VCaP (cell line): ENCODE measurements around the gene ARAP2.
A peak's percentile ranks its signal among the peaks of the same experiment; 100 is the strongest.

Experiments
- H3K27ac ChIP-seq: fragments of 450-650 bp; 2 replicates; pipeline ENCODE4 v1.5.1; 2017
- TF ChIP-seq, protein P1 (sequence below): fragments of 450-650 bp; conservative IDR thresholded peaks from 2 replicates; pipeline ENCODE4 v1.5.1; 2017; ENCODE audit warnings: mild to moderate bottlenecking, moderate library complexity

The ARAP2 gene

DNA sequence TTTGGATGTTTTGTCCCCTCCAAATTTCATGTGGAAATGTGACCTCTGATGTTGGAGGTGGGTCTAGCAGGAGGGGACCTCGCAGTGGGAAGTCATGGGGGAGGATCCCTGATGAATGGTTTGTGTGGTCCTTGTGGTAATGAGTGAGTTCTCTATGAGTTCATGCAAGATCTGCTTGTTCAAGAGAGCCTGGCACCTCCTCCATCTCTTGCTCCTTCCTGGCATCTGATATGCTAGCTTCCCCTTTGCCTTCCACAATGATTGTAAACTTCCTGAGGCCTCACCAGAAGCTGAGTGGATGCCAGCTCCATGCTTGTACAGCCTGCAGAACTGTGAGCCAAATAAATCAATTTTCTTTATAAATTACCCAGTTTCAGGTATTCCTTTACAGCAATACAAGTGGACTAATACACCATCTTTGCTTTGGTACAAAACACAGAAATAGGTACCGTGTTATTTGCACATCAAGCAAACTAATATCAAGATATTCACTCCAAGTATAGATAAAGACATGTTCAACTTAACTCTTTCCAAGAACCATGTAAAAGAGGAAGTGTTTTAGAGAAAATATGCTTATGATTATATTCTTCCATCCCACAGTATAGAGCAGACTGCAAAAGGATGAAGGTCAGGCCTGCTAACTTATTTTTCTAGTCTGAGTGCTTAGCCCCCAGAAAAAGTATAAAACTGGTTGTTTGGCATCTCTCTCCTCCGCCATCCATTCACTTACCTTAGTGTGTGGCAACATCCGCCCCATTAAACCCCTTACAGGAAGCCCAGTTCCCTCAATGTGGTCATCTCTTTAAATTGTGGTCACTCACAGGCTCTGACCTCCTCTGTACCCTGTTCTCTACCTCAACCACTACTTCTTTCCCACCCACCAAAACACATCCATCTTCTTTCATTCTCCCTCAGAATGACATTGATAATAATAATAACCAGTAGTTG lies 6.7 kb downstream of the ARAP2 start:
- TF ChIP-seq, protein P1, sequence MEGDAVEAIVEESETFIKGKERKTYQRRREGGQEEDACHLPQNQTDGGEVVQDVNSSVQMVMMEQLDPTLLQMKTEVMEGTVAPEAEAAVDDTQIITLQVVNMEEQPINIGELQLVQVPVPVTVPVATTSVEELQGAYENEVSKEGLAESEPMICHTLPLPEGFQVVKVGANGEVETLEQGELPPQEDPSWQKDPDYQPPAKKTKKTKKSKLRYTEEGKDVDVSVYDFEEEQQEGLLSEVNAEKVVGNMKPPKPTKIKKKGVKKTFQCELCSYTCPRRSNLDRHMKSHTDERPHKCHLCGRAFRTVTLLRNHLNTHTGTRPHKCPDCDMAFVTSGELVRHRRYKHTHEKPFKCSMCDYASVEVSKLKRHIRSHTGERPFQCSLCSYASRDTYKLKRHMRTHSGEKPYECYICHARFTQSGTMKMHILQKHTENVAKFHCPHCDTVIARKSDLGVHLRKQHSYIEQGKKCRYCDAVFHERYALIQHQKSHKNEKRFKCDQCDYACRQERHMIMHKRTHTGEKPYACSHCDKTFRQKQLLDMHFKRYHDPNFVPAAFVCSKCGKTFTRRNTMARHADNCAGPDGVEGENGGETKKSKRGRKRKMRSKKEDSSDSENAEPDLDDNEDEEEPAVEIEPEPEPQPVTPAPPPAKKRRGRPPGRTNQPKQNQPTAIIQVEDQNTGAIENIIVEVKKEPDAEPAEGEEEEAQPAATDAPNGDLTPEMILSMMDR = no peak

DNA sequence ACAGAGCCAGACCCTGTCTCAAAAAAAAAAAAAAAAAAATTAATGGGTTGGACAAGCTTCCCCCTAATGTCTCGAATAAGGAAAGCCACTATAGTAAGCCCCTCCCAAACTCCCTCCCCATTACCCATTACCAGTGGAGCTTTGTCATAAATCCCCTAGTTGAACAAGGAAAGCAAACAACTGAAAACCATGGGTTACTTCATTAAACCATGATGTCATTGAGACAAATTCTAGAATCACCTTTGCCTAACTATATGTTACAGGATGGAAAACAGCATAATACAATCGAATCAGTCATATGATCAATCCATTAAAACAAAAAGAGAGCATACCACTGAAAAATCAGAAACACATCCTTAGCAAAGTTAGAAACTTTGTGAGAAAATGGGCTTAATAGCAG lies 8.2 kb downstream of the ARAP2 start:
- TF ChIP-seq, protein P1 = no peak
- H3K27ac ChIP-seq = no peak overlapping the region

More for the DNA sequence above, 6.7 kb downstream of the ARAP2 start:
- H3K27ac ChIP-seq = no peak overlapping the region

DNA sequence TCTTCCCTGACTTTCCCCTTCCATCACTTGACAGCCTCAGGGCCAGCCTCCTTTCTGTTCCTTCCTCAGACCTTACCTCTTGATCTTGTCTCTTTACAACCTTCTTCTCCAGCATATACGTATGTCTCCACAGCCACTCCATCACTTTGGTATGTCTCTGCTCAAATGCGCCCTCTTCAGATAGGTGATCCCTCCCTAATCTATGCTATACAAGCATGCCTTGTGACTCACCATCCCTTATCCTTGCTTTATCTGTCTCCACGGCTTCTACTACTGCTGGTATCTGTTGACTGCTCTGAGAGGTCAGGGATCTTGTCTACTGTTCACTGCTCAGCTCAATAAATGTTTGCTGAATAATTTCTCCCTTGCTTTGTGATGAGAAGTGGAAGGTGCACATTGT lies 9.0 kb downstream of the ARAP2 start:
- TF ChIP-seq, protein P1 = no peak
- H3K27ac ChIP-seq = no peak overlapping the region

DNA sequence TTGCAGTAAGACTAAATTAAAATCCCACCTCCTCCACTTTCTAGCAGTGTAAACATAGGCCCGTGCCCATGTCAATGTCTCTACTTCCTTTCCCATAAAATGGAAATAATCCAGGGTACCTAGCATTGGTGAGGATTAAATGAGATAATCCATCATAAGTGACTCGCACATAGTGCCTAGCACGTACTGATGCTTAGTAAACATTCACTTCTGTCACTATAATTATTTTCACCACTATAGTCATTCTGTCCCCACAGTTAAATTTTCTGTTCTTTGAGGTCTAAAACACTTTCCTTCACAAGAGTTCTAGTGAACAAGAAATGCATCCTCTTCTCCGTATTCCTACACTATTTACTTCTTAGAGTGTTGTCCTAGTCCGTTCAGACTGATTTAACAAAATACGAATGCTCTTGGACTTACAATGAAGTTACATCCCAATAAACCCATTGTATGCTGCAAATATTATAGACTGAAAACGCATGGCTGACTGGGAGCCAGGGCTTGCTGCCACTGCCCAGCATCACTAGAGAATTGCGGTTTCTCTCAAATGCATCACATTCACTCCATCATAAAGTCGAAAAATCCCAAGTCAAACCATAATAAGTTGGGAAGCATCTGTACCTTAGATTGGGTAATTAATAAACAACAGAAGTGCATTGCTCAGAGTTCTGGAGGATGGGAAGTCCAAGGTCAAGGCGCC lies 10.6 kb downstream of the ARAP2 start:
- no peak overlapping the region for H3K27ac ChIP-seq
- TF ChIP-seq, protein P1 = no peak

DNA sequence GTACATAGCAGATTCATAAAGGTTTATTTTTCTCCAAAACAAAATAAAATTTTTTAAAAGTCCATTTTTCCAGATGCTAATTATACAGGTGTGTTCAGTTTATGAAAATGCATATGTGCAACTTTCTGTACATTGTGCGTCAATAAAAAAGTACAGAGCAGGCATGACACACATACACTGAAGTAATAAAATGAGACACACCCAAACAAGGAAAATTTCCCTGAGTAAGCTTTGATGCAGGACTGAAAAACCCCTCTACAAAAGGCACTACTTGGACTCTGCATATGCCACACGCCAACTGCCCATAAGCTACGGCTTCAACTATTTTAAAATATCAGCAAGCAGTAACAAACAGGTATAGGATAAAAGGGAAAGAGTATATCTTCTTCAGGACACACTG lies 13.8 kb downstream of the ARAP2 start:
- H3K27ac ChIP-seq = no peak overlapping the region
- TF ChIP-seq, protein P1 = no peak

DNA sequence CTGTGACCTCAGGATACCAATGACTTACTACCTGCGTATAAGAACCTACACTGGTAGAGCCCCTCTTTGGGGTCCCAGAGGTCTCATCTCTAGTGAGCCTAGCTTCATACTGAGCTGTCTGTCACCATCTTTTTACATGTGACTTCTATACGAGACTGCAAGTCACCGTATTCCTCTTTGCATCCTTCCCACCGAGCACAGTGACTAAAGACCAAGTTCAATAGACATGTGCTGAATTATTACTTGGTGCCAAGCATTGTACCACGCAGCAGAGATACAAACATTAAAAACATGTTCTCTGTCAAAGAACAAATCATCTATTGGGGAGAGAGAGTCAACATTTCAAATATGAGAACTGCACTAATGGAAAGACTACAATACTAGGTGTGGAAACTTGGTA lies 16.4 kb downstream of the ARAP2 start:
- no peak overlapping the region for H3K27ac ChIP-seq
- TF ChIP-seq, protein P1 = no peak

DNA sequence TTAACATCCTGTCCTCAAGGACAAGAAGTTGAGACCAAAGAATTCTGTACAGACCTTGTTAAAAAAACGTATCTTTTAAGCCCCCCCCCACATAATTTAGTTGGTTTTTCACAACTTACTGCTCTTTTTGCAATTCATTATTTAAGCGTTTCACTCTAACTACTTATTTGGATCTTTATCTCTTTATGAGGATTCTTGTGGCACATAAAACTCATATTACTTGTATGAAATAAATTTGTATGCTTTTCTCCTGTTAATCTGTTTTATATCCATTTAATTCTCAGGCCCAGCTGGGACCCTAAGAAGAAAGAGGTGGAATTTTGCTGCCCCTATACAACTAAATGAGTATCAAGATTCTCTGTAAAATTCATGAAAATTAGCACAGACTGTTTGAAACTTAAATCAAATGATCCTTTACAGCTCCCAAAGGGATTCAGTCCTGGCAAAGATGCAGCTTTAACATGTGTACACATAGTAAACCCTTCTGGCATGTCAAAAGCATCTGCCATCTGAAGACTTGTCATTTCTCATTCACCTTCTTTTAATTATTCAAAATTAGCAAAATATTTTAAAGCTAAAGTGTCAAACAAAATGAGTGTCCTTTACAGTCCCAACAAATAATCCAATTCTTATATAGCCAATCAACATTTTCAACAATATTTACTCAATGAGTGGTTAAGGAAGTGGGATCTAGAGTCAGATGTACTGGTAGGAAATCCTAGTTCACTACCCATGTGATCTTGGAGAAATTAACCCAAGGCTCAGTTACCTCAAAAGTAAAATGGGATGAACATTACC lies 17.7 kb downstream of the ARAP2 start:
- peak overlapping the region; percentile 49 for H3K27ac ChIP-seq
- TF ChIP-seq, protein P1 = no peak
